Gastrocnemius medialis (tissue), 4 donors: ENCODE data around the gene LOXL3. TPM values are rescaled to one million over a fixed set of nuclear protein-coding genes. Genes with fewer than 3 reads are reported as not detected.

Source experiments
- ATAC-seq, 2 donors: fragments of 150-250 bp; one replicate each; pipeline ENCODE4 v1.9.1; 2016
- DNase-seq, 2 donors: peaks; one replicate each; pipeline ENCODE4 v3.0.0-alpha.2; 2019
- H3K27ac ChIP-seq, 4 donors: fragments of 200-600 bp; sonication (generic); 1 replicate in 1 of 4; 2 replicates in 3 of 4; pipeline ENCODE4 v1.5.1; 2016 to 2018; ENCODE audit warnings: mild to moderate bottlenecking in 2 of 4, moderate library complexity in 1 of 4
- H3K27me3 ChIP-seq, 3 donors: fragments of 200-600 bp; sonication (generic) in 2 of 3; 1 replicate in 1 of 3; 2 replicates in 2 of 3; pipeline versions ENCODE4 v1.5.1 to v1.6.0; 2016 to 2019; ENCODE audit warnings: mild to moderate bottlenecking in 1 of 3, moderate library complexity in 1 of 3
- H3K36me3 ChIP-seq, 2 donors: fragments of 200-600 bp; sonication (generic) in 1 of 2; one replicate each; pipeline ENCODE4 v1.5.1; 2017 to 2018
- H3K4me1 ChIP-seq, 2 donors: fragments of 200-600 bp; sonication (generic) in 1 of 2; one replicate each; pipeline ENCODE4 v1.5.1; 2016 to 2017; ENCODE audit warnings: mild to moderate bottlenecking in 2 of 2
- H3K4me3 ChIP-seq, 4 donors: fragments of 200-600 bp; sonication (generic) in 3 of 4; 1 replicate in 1 of 4; 2 replicates in 3 of 4; pipeline ENCODE4 v1.5.1; 2016 to 2019; ENCODE audit warnings: mild to moderate bottlenecking in 2 of 4
- H3K9me3 ChIP-seq, 3 donors: fragments of 200-600 bp; sonication (generic) in 2 of 3; 1 replicate in 1 of 3; 2 replicates in 2 of 3; pipeline ENCODE4 v1.5.1; 2016 to 2019
- CTCF ChIP-seq, 5 experiments: fragments of 450-650 bp in 3 of 5; fragments of 200-600 bp in 2 of 5; sonication (generic) in 2 of 5; IDR thresholded peaks in 4 of 5; conservative IDR thresholded peaks in 1 of 5; 1 replicate in 4 of 5; 2 replicates in 1 of 5; pipeline ENCODE4 v1.5.1; 2016 to 2019; ENCODE audit warnings: antibody characterized with exemption in 5 of 5, mild to moderate bottlenecking in 3 of 5, moderate library complexity in 3 of 5
- POLR2A ChIP-seq, 2 donors: fragments of 450-650 bp; IDR thresholded peaks; one replicate each; pipeline ENCODE4 v1.6.1; 2017; ENCODE audit warnings: antibody characterized with exemption in 2 of 2, mild to moderate bottlenecking in 2 of 2, moderate library complexity in 2 of 2
- in situ Hi-C, 4 donors: fragments of 200-750 bp; cut with MboI; loops; one replicate each; pipeline versions ENCODE4 v1.15.0 to v1.8.0; 2017; ENCODE audit warnings: low sequenced_read_pairs in 4 of 4
- intact Hi-C: fragments of 100-400 bp; cut with DNase I; formaldehyde crosslinking; loops from one replicate; pipeline ENCODE4 v1.15.1; 2023; ENCODE audit warnings: low total_unique reads
- total RNA-seq, 4 donors: library from RNA; depleted of rRNA; stranded (reverse); fragments of >200 nt; gene quantifications; one replicate each; pipeline versions ENCODE4 v1.1.0 to v1.2.3, GENCODE V29; 2016

The LOXL3 gene
- total RNA-seq, 4 donors from 2014 or later = 0.65 to 1.3 (median 0.95) TPM

- Histone ChIP-seq H3K9me3 (no peaks in the 10 kb centered on the region), H3K4me3 (no peak overlapping the region), H3K27me3 (peaks cover 5 to 7% (median 6%) of the 10 kb centered on the region in 3 donors), H3K27ac (no peak overlapping the region), H3K4me1 (peaks cover 10 to 11% of the 10 kb centered on the region in 2 donors), H3K36me3 (no peaks in the 10 kb centered on the region)
- in situ Hi-C loops (loop anchor here in 1 of 4 donors (25.0 kb wide), 1 partner anchor 1307 kb away; the partner anchor contains the start of genes CCT7 and PRADC1), intact Hi-C loops (no loop called here)
- DNase-seq = no peak
- TF ChIP-seq CTCF (IDR thresholded peaks at IDR 0.05 in 4 of 5, conservative IDR thresholded peaks at IDR 0.05 in 1 of 5) (no peak), POLR2A (IDR thresholded peaks at IDR 0.05) (no peak)
- no peak for ATAC-seq
Measured at GRCh38 chr2:74544634-74545033, 9.1 kb downstream of the LOXL3 start.

- in situ Hi-C loops = loop anchor here in 1 of 4 donors (25.0 kb wide), 1 partner anchor 1306 kb away; the partner anchor contains the start of genes CCT7 and PRADC1
- no peak overlapping the region for H3K4me3 ChIP-seq
- H3K36me3 ChIP-seq = no peaks in the 10 kb centered on the region
- intact Hi-C loops = no loop called here
- DNase-seq (no peak), ATAC-seq (no peak)
- H3K27me3 ChIP-seq = no peaks in the 10 kb centered on the region
- peaks cover 0 to 6% of the 10 kb centered on the region in 2 donors for H3K4me1 ChIP-seq
- no peaks in the 10 kb centered on the region for H3K9me3 ChIP-seq
- TF ChIP-seq CTCF (IDR thresholded peaks at IDR 0.05 in 4 of 5, conservative IDR thresholded peaks at IDR 0.05 in 1 of 5) (no peak), POLR2A (IDR thresholded peaks at IDR 0.05) (no peak)
- H3K27ac ChIP-seq = no peak overlapping the region
Measured at GRCh38 chr2:74542978-74543377, 10.8 kb downstream of the LOXL3 start.

GRCh38 chr2:74540291-74540690, 13.5 kb downstream of the LOXL3 start:
- no peaks in the 10 kb centered on the region for H3K9me3 ChIP-seq
- H3K4me1 ChIP-seq = peaks cover 0 to 6% of the 10 kb centered on the region in 2 donors
- H3K27me3 ChIP-seq = no peaks in the 10 kb centered on the region
- peak; percentile 56 to 68 for ATAC-seq
- DNase-seq = peak in 1 of 2 donors; percentile 54
- no peaks in the 10 kb centered on the region for H3K36me3 ChIP-seq
- intact Hi-C loops (no loop called here), in situ Hi-C loops (loop anchor here in 1 of 4 donors (25.0 kb wide), 1 partner anchor 1303 kb away; the partner anchor contains the start of genes CCT7 and PRADC1)
- peak overlapping the region in 1 of 4 donors; percentile 18 for H3K27ac ChIP-seq
- no peak overlapping the region for H3K4me3 ChIP-seq
- no peak for TF ChIP-seq POLR2A (IDR thresholded peaks at IDR 0.05)
- no peak for TF ChIP-seq CTCF (IDR thresholded peaks at IDR 0.05 in 4 of 5, conservative IDR thresholded peaks at IDR 0.05 in 1 of 5)

- Histone ChIP-seq H3K36me3 (no peaks in the 10 kb centered on the region), H3K9me3 (no peaks in the 10 kb centered on the region), H3K27me3 (no peaks in the 10 kb centered on the region), H3K27ac (no peak overlapping the region), H3K4me1 (peaks cover 0 to 6% of the 10 kb centered on the region in 2 donors), H3K4me3 (no peak overlapping the region)
- in situ Hi-C loops (loop anchor here in 1 of 4 donors (25.0 kb wide), 1 partner anchor 1302 kb away; the partner anchor contains the start of genes CCT7 and PRADC1), intact Hi-C loops (no loop called here)
- DNase-seq (no peak), ATAC-seq (no peak)
- TF ChIP-seq CTCF (IDR thresholded peaks at IDR 0.05 in 4 of 5, conservative IDR thresholded peaks at IDR 0.05 in 1 of 5) = no peak
- TF ChIP-seq POLR2A (IDR thresholded peaks at IDR 0.05) = no peak
Measured at GRCh38 chr2:74538881-74539339, 14.8 kb downstream of the LOXL3 start.
